GM18907 (cell line): Measurements from ENCODE around the gene ZDHHC20.
"Not testable (repeated sequence)": the region's sequence is repeated elsewhere in the genome, so short reads cannot be mapped to it uniquely, and the experiment has no call there.

Experiments used
- ATAC-seq: cut with Tn5 transposase; IDR thresholded peaks from one replicate; pipeline ENCODE4 v1.9.1; 2021; ENCODE audit warnings: mild to moderate bottlenecking, moderate library complexity; ENCODE audit not compliant: unreplicated experiment

ZDHHC20 gene

DNA sequence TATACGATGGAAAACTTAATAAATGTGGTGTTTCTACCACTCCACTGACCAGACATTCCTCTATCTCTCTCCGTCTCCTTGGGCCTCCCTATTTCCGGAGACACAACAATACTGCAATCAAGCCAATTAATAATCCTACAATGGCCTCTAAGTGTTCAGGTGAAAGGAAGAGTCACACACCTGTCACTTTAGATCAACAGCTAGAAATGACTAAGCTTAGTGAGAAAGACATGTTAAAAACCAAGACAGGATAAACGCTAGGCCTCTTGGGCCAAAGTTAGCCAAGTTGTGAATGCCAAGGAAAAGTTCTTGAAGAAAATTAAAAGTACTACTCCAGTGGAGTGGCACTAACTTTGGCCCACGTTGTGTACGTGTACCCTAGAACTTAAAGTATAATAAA is 22.5 kb downstream of the ZDHHC20 start:
- ATAC-seq: peak; percentile 21

DNA sequence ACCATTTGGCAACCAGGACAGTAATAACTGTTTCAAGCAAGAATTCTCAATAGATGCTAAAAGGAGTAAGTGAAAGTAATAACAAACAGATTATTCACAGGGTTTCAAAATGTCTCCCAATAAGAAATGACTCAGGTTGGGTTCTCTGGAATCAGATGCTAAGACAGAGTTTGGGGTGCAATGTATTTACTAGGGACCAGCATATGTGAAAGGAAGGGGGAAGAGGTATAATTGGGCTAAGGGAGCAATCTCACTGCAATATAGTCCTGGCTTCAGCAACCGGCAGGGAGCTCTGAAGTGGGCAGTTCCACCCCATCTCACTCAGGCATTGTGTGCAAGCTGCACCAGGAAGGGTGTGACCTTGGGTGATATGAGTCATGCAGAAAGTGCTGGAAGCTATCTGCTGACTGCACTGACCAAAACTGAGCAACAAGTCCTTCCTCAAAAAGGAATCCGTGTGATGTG is 23.4 kb downstream of the ZDHHC20 start:
- ATAC-seq: peak; percentile 97

- no peak for ATAC-seq
Observed at GRCh38 chr13:21435231-21435630, 23.9 kb downstream of the ZDHHC20 start.

GRCh38 chr13:21434588-21434987 is 24.5 kb downstream of the ZDHHC20 start:
- ATAC-seq: no peak

- no peak for ATAC-seq
Observed at GRCh38 chr13:21429211-21429610, 29.9 kb downstream of the ZDHHC20 start.

- ATAC-seq: peak; percentile 51
Observed at GRCh38 chr13:21427741-21428140, 31.4 kb downstream of the ZDHHC20 start.

DNA sequence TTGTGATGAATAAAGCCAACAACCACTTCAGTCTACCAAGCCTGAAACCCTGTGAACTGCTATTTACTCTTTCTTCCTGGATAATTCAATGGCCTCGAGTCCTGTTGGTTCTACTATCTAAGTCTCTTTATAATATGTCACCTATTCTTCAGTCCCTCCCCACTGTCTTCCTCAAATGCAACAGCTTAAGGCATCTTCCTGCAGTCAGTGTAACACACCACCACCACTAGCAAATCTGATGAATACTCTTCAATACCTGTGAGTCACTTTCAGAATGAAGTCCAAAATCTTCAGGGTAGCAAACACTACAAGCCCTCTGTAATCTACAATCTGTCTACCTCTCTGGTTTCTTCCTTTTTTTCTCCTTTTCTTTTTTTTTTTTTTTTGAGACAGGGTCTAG is 32.9 kb downstream of the ZDHHC20 start:
- peak; percentile 61 for ATAC-seq

GRCh38 chr13:21420706-21421105 is 38.4 kb downstream of the ZDHHC20 start:
- ATAC-seq: no peak

GRCh38 chr13:21413013-21413412 is 46.1 kb downstream of the ZDHHC20 start:
- ATAC-seq: no peak

GRCh38 chr13:21410453-21410852 is 48.6 kb downstream of the ZDHHC20 start:
- not testable (repeated sequence) for ATAC-seq

GRCh38 chr13:21405309-21405708 is 53.8 kb downstream of the ZDHHC20 start:
- ATAC-seq: no peak

- ATAC-seq: no peak
Observed at GRCh38 chr13:21402586-21403307, 56.4 kb downstream of the ZDHHC20 start.

GRCh38 chr13:21399741-21400140 is 59.4 kb downstream of the ZDHHC20 start:
- ATAC-seq: no peak

GRCh38 chr13:21395953-21396352 is 63.1 kb downstream of the ZDHHC20 start:
- no peak for ATAC-seq

DNA sequence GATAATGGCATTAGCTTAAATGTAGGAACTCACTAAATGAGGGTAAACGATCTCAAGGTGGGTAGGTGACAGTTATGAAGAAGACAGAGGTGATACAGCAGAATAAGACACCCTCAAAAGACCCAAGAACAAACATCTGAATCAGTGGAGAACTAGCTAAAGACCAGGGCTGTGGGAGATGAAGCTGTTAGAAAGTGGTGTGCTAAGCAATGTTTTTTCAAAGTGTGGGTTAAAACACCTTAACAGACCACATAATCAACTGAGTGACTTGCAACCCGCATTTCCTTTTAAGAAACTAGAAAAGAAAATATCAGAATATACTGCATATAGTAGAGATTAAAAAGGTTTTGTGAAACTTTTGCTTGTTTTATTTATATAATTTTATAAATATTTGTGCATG is 70.0 kb downstream of the ZDHHC20 start:
- ATAC-seq: no peak

- ATAC-seq: no peak
Observed at GRCh38 chr13:21385710-21386109, 73.4 kb downstream of the ZDHHC20 start.

DNA sequence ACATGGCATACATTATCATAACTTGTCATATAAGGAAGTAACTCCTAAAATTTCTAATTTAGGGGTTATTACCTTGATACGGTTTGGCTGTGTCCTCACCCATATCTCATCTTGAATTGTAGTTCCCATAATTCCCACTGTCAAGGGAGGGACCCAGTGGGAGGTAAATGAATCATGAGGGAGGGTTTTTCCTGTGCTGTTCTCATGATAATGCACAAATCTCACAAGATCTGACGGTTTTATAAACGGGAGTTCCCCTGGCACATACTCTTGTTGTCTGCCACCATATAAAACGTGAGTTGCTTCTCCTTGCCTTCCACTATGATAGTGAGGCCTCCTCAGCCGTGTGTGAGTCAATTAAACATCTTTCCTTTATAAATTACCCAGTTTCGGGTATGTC is 76.0 kb downstream of the ZDHHC20 start:
- no peak for ATAC-seq

DNA sequence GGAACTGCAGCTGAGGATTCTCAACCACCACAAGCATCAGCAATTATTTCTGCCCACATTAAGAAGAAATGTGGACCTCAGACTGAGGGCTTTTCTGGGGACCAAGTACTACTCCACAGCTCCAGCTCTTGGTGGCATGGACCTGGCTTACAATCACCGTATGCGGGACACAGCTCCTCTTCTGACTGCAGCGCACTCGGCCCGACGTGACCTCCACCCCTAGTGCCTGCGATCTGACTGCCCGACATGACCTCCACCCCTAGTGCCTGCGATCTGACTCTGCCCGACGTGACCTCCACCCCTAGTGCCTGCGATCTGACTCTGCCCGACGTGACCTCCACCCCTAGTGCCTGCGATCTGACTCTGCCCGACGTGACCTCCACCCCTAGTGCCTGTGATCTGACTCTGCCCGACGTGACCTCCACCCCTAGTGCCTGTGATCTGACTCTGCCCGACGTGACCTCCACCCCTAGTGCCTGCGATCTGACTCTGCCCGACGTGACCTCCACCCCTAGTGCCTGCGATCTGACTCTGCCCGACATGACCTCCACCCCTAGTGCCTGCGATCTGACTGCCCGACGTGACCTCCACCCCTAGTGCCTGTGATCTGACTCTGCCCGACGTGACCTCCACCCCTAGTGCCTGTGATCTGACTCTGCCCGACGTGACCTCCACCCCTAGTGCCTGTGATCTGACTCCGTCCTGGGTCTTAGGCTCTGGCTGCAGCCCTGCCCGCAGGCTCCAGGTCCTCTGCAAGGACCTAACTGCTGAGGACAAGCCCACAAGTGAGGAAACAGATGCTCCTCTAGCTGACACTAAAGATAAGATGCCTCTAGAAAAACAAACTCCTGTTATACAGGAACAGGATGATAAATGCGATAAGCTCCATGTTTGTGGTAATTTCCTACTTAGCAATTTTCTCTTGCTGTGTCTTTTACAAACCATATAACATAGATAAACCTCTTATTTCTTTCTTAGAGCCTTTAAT is 81.8 kb downstream of the ZDHHC20 start:
- ATAC-seq: not testable (repeated sequence)

DNA sequence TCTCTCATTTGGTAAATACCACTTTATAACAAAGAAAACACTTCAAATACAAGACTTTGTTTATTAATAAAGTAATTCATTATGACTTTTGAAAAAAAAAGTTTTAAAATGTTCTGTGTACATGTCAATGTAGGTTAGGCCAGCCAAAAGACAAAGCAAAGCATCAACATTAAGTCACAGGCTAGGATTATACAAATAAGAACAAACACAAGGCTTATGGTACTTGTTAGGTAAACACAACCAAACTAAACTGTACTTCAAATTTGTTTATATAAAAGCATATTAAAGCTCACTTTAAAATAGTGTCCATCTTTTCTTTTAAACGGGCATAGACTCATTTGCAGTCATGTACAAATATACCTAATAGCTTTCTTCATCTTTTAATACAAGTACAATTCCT is 86.6 kb downstream of the ZDHHC20 start:
- no peak for ATAC-seq

DNA sequence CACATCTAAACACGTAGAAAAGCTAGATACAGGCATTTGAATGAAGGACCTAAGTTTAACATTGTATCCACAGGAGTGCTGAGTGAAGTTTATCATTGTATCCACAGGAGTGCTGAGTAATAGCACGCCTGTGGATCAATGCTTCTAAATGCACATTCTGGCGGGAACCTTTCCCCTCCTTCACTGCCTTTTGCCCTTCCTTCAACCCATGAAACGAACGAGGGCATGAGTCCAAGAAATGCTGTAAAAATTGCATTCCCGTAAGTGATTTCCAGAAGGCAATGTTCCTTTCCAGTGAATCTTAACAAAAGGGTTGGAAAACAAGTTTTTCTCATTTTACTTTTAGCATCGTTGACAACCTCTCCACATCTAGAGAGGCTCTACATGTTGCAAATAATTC is 88.1 kb downstream of the ZDHHC20 start:
- ATAC-seq: no peak

DNA sequence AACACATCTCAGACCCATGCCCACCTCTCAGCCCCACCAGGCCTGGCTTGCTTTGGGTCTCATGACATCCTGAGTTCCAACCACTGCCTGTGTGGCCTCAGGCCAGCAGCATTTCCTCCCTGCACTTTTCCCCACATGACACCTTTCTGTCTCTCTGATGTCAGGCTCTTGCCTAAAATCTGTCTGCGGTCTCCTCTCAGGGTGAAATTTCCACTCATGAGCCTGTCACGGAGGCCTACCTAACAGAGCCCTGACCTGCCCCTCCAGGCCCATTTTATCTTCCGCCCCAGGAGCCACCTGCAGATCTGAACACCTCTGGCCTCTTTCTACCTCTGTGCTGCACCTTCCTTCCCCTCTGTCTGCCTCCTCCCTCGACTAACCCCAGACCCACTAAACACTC is 93.5 kb downstream of the ZDHHC20 start:
- ATAC-seq: no peak

GRCh38 chr13:21364916-21365315 is 94.2 kb downstream of the ZDHHC20 start:
- ATAC-seq: no peak
